VCaP (cell line): ENCODE measurements around the gene ZFR.

Experiments used
- H3K27ac ChIP-seq: fragments of 450-650 bp; 2 replicates; pipeline ENCODE4 v1.5.1; 2017
- CTCF ChIP-seq: fragments of 450-650 bp; conservative IDR thresholded peaks from 2 replicates; pipeline ENCODE4 v1.5.1; 2017; ENCODE audit warnings: mild to moderate bottlenecking, moderate library complexity

ZFR gene

GRCh38 chr5:32311404-32312196 lies 132.9 kb downstream of the ZFR start:
- TF ChIP-seq CTCF = no peak
- peak overlapping the region; percentile 94 for H3K27ac ChIP-seq

GRCh38 chr5:32309761-32310160 lies 134.8 kb downstream of the ZFR start:
- TF ChIP-seq CTCF = no peak
- no peak overlapping the region for H3K27ac ChIP-seq

GRCh38 chr5:32308946-32309345 lies 135.6 kb downstream of the ZFR start:
- no peak for TF ChIP-seq CTCF
- H3K27ac ChIP-seq = peak overlapping the region; percentile 5; the same call in 1 of the 2 replicates

GRCh38 chr5:32307769-32308194 lies 136.8 kb downstream of the ZFR start:
- no peak for TF ChIP-seq CTCF
- no peak overlapping the region for H3K27ac ChIP-seq

- no peak for TF ChIP-seq CTCF
- H3K27ac ChIP-seq = no peak overlapping the region
Measured at GRCh38 chr5:32304622-32305021, 139.9 kb downstream of the ZFR start.
